Gastroesophageal sphincter (tissue), 4 donors: Measurements from ENCODE around the gene TATDN2. TPM values are rescaled to one million over a fixed set of nuclear protein-coding genes. Genes with fewer than 3 reads are reported as not detected.
"Not testable (repeated sequence)": the region's sequence is repeated elsewhere in the genome, so short reads cannot be mapped to it uniquely, and the experiment has no call there.

ENCODE experiments used
- ATAC-seq: fragments of 150-250 bp; one replicate; pipeline ENCODE4 v1.9.1; 2016; ENCODE audit warnings: mild to moderate bottlenecking, moderate library complexity
- H3K27ac ChIP-seq, 4 donors: fragments of 200-600 bp; sonication (generic) in 3 of 4; 1 replicate in 3 of 4; 2 replicates in 1 of 4; pipeline ENCODE4 v1.5.1; 2016 to 2019
- H3K27me3 ChIP-seq: fragments of 200-600 bp; sonication (generic); one replicate; pipeline ENCODE4 v1.5.1; 2019
- H3K36me3 ChIP-seq, 2 donors: fragments of 200-600 bp; sonication (generic); one replicate each; pipeline ENCODE4 v1.5.1; 2019; ENCODE audit warnings: control low read depth in 1 of 2
- H3K4me1 ChIP-seq, 3 donors: fragments of 200-600 bp; sonication (generic); 1 replicate in 2 of 3; 2 replicates in 1 of 3; pipeline ENCODE4 v1.5.1; 2016 to 2019; ENCODE audit warnings: control low read depth in 2 of 3
- H3K4me3 ChIP-seq, 2 donors: fragments of 200-600 bp; sonication (generic); one replicate each; pipeline ENCODE4 v1.5.1; 2019; ENCODE audit warnings: mild to moderate bottlenecking in 1 of 2, moderate library complexity in 1 of 2
- H3K9me3 ChIP-seq, 3 donors: fragments of 200-600 bp; sonication (generic); one replicate each; pipeline ENCODE4 v1.5.1; 2017 to 2019; ENCODE audit warnings: control low read depth in 2 of 3
- CTCF ChIP-seq, 4 experiments: fragments of 200-600 bp in 2 of 4; fragments of 450-650 bp in 2 of 4; sonication (generic) in 1 of 4; IDR thresholded peaks; one replicate each; pipeline ENCODE4 v1.5.1; 2017 to 2019; ENCODE audit warnings: antibody characterized with exemption in 4 of 4, mild to moderate bottlenecking in 2 of 4, moderate library complexity in 2 of 4
- EP300 ChIP-seq: sonication (generic); formaldehyde crosslinking; IDR thresholded peaks from one replicate; pipeline ENCODE4 v1.6.1; 2017; ENCODE audit warnings: antibody characterized with exemption, mild to moderate bottlenecking
- POLR2A ChIP-seq, 2 donors: fragments of 450-650 bp; IDR thresholded peaks; one replicate each; pipeline ENCODE4 v1.6.1; 2017; ENCODE audit warnings: antibody characterized with exemption in 2 of 2, mild to moderate bottlenecking in 2 of 2, moderate library complexity in 1 of 2
- POLR2AphosphoS5 ChIP-seq: sonication (generic); formaldehyde crosslinking; IDR thresholded peaks from one replicate; pipeline ENCODE4 v1.6.1; 2017; ENCODE audit warnings: antibody characterized with exemption
- WGBS, 2 donors: methylation state at CpG; one replicate each; pipeline ENCODE4 v1.1.5; 2018; ENCODE audit warnings: low coverage in 1 of 2; 5-methylcytosine and 5-hydroxymethylcytosine counted together
- total RNA-seq, 4 donors: library from RNA; depleted of rRNA; stranded (reverse); fragments of >200 nt; gene quantifications; one replicate each; pipeline ENCODE4 v1.1.0, GENCODE V29; 2016

The TATDN2 gene
- total RNA-seq, 4 donors from 2014 or later: 10.0 to 28.4 (median 22.6) TPM

GRCh38 chr3:10292505-10293419 lies 44.5 kb downstream of the TATDN2 start, which contains the start of gene GHRL:
GHRL (minus strand) TSS chr3:10292947; CDS start chr3:10290180, 2,767 bp downstream.
- Histone ChIP-seq H3K36me3 (peaks cover 0 to 74% of the 10 kb centered on the region in 2 donors), H3K9me3 (no peaks in the 10 kb centered on the region), H3K4me1 (no peaks in the 10 kb centered on the region), H3K27ac (no peak within 1 kb of the TSS), H3K4me3 (no peak within 1 kb of the TSS), H3K27me3 (no peaks in the 10 kb centered on the region)
- no peak for TF ChIP-seq CTCF (IDR thresholded peaks at IDR 0.05)
- no peak for TF ChIP-seq POLR2AphosphoS5
- TF ChIP-seq EP300: no peak
- no peak for TF ChIP-seq POLR2A (IDR thresholded peaks at IDR 0.05)
- no peak for ATAC-seq
- WGBS, 2 donors: 50 to 67% methylated on average over 4 to 5 of the region's 12 CpGs

GRCh38 chr3:10294030-10294586 lies 45.8 kb downstream of the TATDN2 start:
- H3K4me1 ChIP-seq: no peaks in the 10 kb centered on the region
- H3K27me3 ChIP-seq: no peaks in the 10 kb centered on the region
- no peak for ATAC-seq
- H3K9me3 ChIP-seq: no peaks in the 10 kb centered on the region
- H3K36me3 ChIP-seq: peaks cover 0 to 67% of the 10 kb centered on the region in 2 donors
- WGBS, 2 donors: 82 to 86% methylated on average over 4 to 12 of the region's 12 CpGs
- H3K27ac ChIP-seq: no peak overlapping the region
- no peak for TF ChIP-seq POLR2AphosphoS5
- TF ChIP-seq EP300: no peak
- TF ChIP-seq POLR2A (IDR thresholded peaks at IDR 0.05): no peak
- TF ChIP-seq CTCF (IDR thresholded peaks at IDR 0.05): no peak
- no peak overlapping the region for H3K4me3 ChIP-seq

GRCh38 chr3:10298064-10298463 lies 49.8 kb downstream of the TATDN2 start:
- not testable (repeated sequence) for H3K4me1 ChIP-seq, H3K27ac ChIP-seq, H3K4me3 ChIP-seq, H3K9me3 ChIP-seq, ATAC-seq, H3K27me3 ChIP-seq
- no CpG with 5 or more reads among the region's 1 CpG for WGBS, 2 donors
- peaks cover 0 to 78% of the 10 kb centered on the region in 2 donors for H3K36me3 ChIP-seq

- H3K4me3 ChIP-seq: no peak overlapping the region
- H3K27ac ChIP-seq: no peak overlapping the region
- whole genome bisulfite sequencing, 2 donors: 75 to 86% methylated on average over 2 of the region's 2 CpGs
- no peaks in the 10 kb centered on the region for H3K27me3 ChIP-seq
- H3K4me1 ChIP-seq: no peaks in the 10 kb centered on the region
- no peak for TF ChIP-seq CTCF (IDR thresholded peaks at IDR 0.05)
- TF ChIP-seq EP300: no peak
- no peak for TF ChIP-seq POLR2A (IDR thresholded peaks at IDR 0.05)
- no peak for TF ChIP-seq POLR2AphosphoS5
- H3K36me3 ChIP-seq: peaks cover 0 to 80% of the 10 kb centered on the region in 2 donors
- no peaks in the 10 kb centered on the region for H3K9me3 ChIP-seq
- ATAC-seq: no peak
These were observed 50.9 kb downstream of the TATDN2 start for GRCh38 chr3:10299175-10299574.

- TF ChIP-seq EP300 (no peak), CTCF (IDR thresholded peaks at IDR 0.05) (no peak), POLR2AphosphoS5 (no peak), POLR2A (IDR thresholded peaks at IDR 0.05) (no peak)
- Histone ChIP-seq H3K27ac (no peak overlapping the region), H3K4me1 (no peaks in the 10 kb centered on the region), H3K27me3 (no peaks in the 10 kb centered on the region), H3K36me3 (peaks cover 0 to 81% of the 10 kb centered on the region in 2 donors), H3K4me3 (no peak overlapping the region), H3K9me3 (no peaks in the 10 kb centered on the region)
- whole genome bisulfite sequencing, 2 donors: 37 to 75% methylated on average over 2 to 6 of the region's 6 CpGs
- ATAC-seq: no peak
These were observed 51.4 kb downstream of the TATDN2 start for GRCh38 chr3:10299679-10300078.
